Spleen (tissue), 7 donors: ENCODE data around the gene STK40.

Source experiments
- CTCF ChIP-seq, 11 experiments: fragments of 200-600 bp in 7 of 11; fragments of 450-650 bp in 4 of 11; sonication (generic) in 4 of 11; IDR thresholded peaks in 8 of 11; conservative IDR thresholded peaks in 3 of 11; 1 replicate in 7 of 11; 2 replicates in 4 of 11; pipeline versions ENCODE4 v1.4.0 to v1.8.0; 2016 to 2021; ENCODE audit warnings: antibody characterized with exemption in 11 of 11, inconsistent platforms in 4 of 11, mild to moderate bottlenecking in 1 of 11
- POLR2A ChIP-seq, 3 donors: fragments of 450-650 bp; IDR thresholded peaks; one replicate each; pipeline ENCODE4 v1.5.1; 2017; ENCODE audit warnings: antibody characterized with exemption in 3 of 3, mild to moderate bottlenecking in 1 of 3
- POLR2AphosphoS5 ChIP-seq, 3 donors: sonication (generic); formaldehyde crosslinking; IDR thresholded peaks; one replicate each; pipeline ENCODE4 v1.5.1; 2017; ENCODE audit warnings: antibody characterized with exemption in 3 of 3
- donor health status: DM: no; HTN: no; CAD: no; lungs with moderate emphysema.
- donor health status: DM: no; HTN: no; CAD: no.
- donor health status: DM: no; HTN: no; CAD: no.

GRCh38 chr1:36372617-36373016 is 13.1 kb downstream of the STK40 start:
- TF ChIP-seq POLR2A (IDR thresholded peaks at IDR 0.05) (no peak), CTCF (IDR thresholded peaks at IDR 0.05 in 8 of 11, conservative IDR thresholded peaks at IDR 0.05 in 3 of 11) (no peak), POLR2AphosphoS5 (IDR thresholded peaks at IDR 0.05) (no peak)
